ENCODE results near the gene UBR7. TPM values are rescaled to one million over a fixed set of nuclear protein-coding genes. Genes with fewer than 3 reads are reported as not detected.

UBR7 gene
- total RNA-seq, 2 experiments from 2014 or later: 38.1 to 45.1 TPM

- H3K79me2 ChIP-seq (ENCODE audit: insufficient read depth, low read depth, low read length): peaks cover 44% of the 10 kb centered on the region
- ChIA-PET CTCF (ENCODE audit: unreplicated experiment) (no interaction called here), POLR2A (interaction anchor here (0.6 to 3.5 kb wide), 6 partner anchors 10 to 730 kb away, joined by 3 to 17 read pairs (median 4); partner anchors contain the start of genes GON7 and UBR7)
These were observed 21.7 kb upstream of the UBR7 start for GRCh38 chr14:93185349-93185720.

DNA sequence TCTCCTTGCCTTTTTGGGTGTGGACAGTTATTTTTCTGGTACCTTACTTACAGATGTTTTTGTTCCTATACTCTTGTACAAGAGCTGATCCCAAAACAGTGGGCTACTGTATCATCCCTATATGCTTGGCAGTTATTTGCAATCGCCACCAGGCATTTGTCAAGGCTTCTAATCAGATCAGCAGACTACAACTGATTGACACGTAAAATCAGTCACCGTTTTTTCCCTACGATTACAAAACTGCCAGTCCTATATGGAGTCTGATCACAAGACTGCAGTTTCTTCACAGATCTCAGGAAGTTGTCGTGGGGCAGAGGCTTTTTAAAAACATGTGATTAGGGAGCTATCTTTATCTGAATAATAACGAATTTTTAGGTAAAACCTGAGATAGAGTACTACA is 20.6 kb upstream of the UBR7 start:
- H3K4me2 ChIP-seq (ENCODE audit: low read length): peak overlapping the region; percentile 88
- TSS peak; percentile 72 for BruUV-seq (replicated peaks)
- no peak overlapping the region for H3K27ac ChIP-seq (ENCODE audit: low read depth, low read length, poor library complexity, severe bottlenecking)
- H3K4me1 ChIP-seq (ENCODE audit: insufficient read depth, low read length, poor library complexity, severe bottlenecking): peaks cover 21% of the 10 kb centered on the region
- TF ChIP-seq EZH2phosphoT487 (IDR thresholded peaks at IDR 0.05; ENCODE audit: borderline replicate concordance, low read depth, low read length): no peak
- TF ChIP-seq, protein P1, sequence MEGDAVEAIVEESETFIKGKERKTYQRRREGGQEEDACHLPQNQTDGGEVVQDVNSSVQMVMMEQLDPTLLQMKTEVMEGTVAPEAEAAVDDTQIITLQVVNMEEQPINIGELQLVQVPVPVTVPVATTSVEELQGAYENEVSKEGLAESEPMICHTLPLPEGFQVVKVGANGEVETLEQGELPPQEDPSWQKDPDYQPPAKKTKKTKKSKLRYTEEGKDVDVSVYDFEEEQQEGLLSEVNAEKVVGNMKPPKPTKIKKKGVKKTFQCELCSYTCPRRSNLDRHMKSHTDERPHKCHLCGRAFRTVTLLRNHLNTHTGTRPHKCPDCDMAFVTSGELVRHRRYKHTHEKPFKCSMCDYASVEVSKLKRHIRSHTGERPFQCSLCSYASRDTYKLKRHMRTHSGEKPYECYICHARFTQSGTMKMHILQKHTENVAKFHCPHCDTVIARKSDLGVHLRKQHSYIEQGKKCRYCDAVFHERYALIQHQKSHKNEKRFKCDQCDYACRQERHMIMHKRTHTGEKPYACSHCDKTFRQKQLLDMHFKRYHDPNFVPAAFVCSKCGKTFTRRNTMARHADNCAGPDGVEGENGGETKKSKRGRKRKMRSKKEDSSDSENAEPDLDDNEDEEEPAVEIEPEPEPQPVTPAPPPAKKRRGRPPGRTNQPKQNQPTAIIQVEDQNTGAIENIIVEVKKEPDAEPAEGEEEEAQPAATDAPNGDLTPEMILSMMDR (conservative IDR thresholded peaks at IDR 0.05; ENCODE audit: low read length): no peak
- H3K9me2 ChIP-seq (ENCODE audit: insufficient read depth, low read length): no peaks in the 10 kb centered on the region
- peak overlapping the region; percentile 100 for H3K4me3 ChIP-seq (ENCODE audit: low read depth, low read length, poor library complexity, severe bottlenecking)
- no peak for DNase-seq (ENCODE audit: low spot score)
- H3K9me3 ChIP-seq (ENCODE audit: low read length): no peaks in the 10 kb centered on the region
- ChIA-PET CTCF (ENCODE audit: unreplicated experiment) (interaction anchor here (0.8 kb wide), 1 partner anchor 9 kb away, joined by 3 read pairs; no protein-coding TSS in a partner anchor), POLR2A (interaction anchor here (1.4 to 3.5 kb wide), 3 partner anchors 9 to 20 kb away, joined by 3 to 17 read pairs (median 7); partner anchors contain the start of genes GON7 and UBR7)
- peaks cover 37% of the 10 kb centered on the region for H3K36me3 ChIP-seq (ENCODE audit: insufficient read depth, low read length)
- H3K79me2 ChIP-seq (ENCODE audit: insufficient read depth, low read depth, low read length): peaks cover 44% of the 10 kb centered on the region
- H4K20me1 ChIP-seq (ENCODE audit: insufficient read depth, low read length): no peaks in the 10 kb centered on the region
- H2AFZ ChIP-seq (ENCODE audit: low read length): no peak overlapping the region
- intact Hi-C loops (cut with micrococcal nuclease; ENCODE audit: unreplicated experiment): no loop called here

More at GRCh38 chr14:93185349-93185720, 21.7 kb upstream of the UBR7 start:
- H3K4me2 ChIP-seq (ENCODE audit: low read length): peak overlapping the region; percentile 88
- H3K4me1 ChIP-seq (ENCODE audit: insufficient read depth, low read length, poor library complexity, severe bottlenecking): peaks cover 21% of the 10 kb centered on the region
- no peak for DNase-seq (ENCODE audit: low spot score)
- peak overlapping the region; percentile 89; the same call in 1 of the 2 replicates for H2AFZ ChIP-seq (ENCODE audit: low read length)
- H3K9me3 ChIP-seq (ENCODE audit: low read length): no peaks in the 10 kb centered on the region
- no peaks in the 10 kb centered on the region for H4K20me1 ChIP-seq (ENCODE audit: insufficient read depth, low read length)
- TF ChIP-seq EZH2phosphoT487 (IDR thresholded peaks at IDR 0.05; ENCODE audit: borderline replicate concordance, low read depth, low read length): no peak
- TF ChIP-seq, protein P1 (conservative IDR thresholded peaks at IDR 0.05; ENCODE audit: low read length): no peak
- no TSS peak for BruUV-seq (replicated peaks)
- peak overlapping the region; percentile 100 for H3K4me3 ChIP-seq (ENCODE audit: low read depth, low read length, poor library complexity, severe bottlenecking)
- peaks cover 33% of the 10 kb centered on the region for H3K36me3 ChIP-seq (ENCODE audit: insufficient read depth, low read length)
- intact Hi-C loops (cut with micrococcal nuclease; ENCODE audit: unreplicated experiment): loop anchor here (1.0 to 2.0 kb wide), 2 partner anchors 22 to 71 kb away; partner anchors contain the start of genes GON7, ITPK1 and UBR7
- H3K9me2 ChIP-seq (ENCODE audit: insufficient read depth, low read length): no peaks in the 10 kb centered on the region
- H3K27ac ChIP-seq (ENCODE audit: low read depth, low read length, poor library complexity, severe bottlenecking): peak overlapping the region; percentile 87

- no TSS peak for BruUV-seq (replicated peaks)
- Histone ChIP-seq H3K4me3 (ENCODE audit: low read depth, low read length, poor library complexity, severe bottlenecking) (no peak overlapping the region), H3K79me2 (ENCODE audit: insufficient read depth, low read depth, low read length) (peaks cover 44% of the 10 kb centered on the region), H3K4me2 (ENCODE audit: low read length) (no peak overlapping the region), H3K4me1 (ENCODE audit: insufficient read depth, low read length, poor library complexity, severe bottlenecking) (peaks cover 21% of the 10 kb centered on the region), H4K20me1 (ENCODE audit: insufficient read depth, low read length) (no peaks in the 10 kb centered on the region), H3K36me3 (ENCODE audit: insufficient read depth, low read length) (peaks cover 32% of the 10 kb centered on the region), H3K9me2 (ENCODE audit: insufficient read depth, low read length) (no peaks in the 10 kb centered on the region), H3K9me3 (ENCODE audit: low read length) (no peaks in the 10 kb centered on the region), H3K27ac (ENCODE audit: low read depth, low read length, poor library complexity, severe bottlenecking) (no peak overlapping the region), H2AFZ (ENCODE audit: low read length) (no peak overlapping the region)
- TF ChIP-seq, protein P1 (conservative IDR thresholded peaks at IDR 0.05; ENCODE audit: low read length): no peak
- TF ChIP-seq EZH2phosphoT487 (IDR thresholded peaks at IDR 0.05; ENCODE audit: borderline replicate concordance, low read depth, low read length): no peak
- ChIA-PET POLR2A (interaction anchor here (1.4 to 3.5 kb wide), 3 partner anchors 8 to 19 kb away, joined by 3 to 17 read pairs (median 7); partner anchors contain the start of genes GON7 and UBR7), CTCF (ENCODE audit: unreplicated experiment) (interaction anchor here (0.8 kb wide), 1 partner anchor 9 kb away, joined by 3 read pairs; no protein-coding TSS in a partner anchor)
- no peak for DNase-seq (ENCODE audit: low spot score)
- intact Hi-C loops (cut with micrococcal nuclease; ENCODE audit: unreplicated experiment): no loop called here
These were observed 20.1 kb upstream of the UBR7 start for GRCh38 chr14:93186956-93187355.
